ENCODE measurements around the gene EPHA4.

DNA sequence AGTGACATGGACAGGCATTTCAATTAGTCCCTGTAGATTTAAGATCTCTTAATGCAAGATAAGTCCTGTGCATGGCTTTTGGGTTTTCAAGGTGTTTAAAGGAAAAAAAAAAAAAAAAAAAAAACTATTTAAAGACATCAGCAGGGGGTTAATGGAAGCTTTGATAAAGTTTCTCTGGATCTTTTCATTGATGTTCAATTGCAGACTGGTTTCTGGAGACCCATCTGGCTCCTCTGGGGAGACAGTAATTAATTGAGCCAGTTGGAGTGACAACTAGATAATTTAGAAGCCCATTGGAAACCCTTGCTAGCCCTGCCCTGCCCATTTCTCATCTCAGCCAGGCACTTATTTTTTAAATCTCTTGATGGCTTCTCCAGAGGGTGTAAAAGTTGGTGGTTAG is 98.7 kb downstream of the EPHA4 start:
- TF ChIP-seq, protein P1, sequence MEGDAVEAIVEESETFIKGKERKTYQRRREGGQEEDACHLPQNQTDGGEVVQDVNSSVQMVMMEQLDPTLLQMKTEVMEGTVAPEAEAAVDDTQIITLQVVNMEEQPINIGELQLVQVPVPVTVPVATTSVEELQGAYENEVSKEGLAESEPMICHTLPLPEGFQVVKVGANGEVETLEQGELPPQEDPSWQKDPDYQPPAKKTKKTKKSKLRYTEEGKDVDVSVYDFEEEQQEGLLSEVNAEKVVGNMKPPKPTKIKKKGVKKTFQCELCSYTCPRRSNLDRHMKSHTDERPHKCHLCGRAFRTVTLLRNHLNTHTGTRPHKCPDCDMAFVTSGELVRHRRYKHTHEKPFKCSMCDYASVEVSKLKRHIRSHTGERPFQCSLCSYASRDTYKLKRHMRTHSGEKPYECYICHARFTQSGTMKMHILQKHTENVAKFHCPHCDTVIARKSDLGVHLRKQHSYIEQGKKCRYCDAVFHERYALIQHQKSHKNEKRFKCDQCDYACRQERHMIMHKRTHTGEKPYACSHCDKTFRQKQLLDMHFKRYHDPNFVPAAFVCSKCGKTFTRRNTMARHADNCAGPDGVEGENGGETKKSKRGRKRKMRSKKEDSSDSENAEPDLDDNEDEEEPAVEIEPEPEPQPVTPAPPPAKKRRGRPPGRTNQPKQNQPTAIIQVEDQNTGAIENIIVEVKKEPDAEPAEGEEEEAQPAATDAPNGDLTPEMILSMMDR (conservative IDR thresholded peaks at IDR 0.05; ENCODE audit: low read length), result no peak
- TF ChIP-seq EZH2phosphoT487 (IDR thresholded peaks at IDR 0.05; ENCODE audit: borderline replicate concordance, low read depth, low read length), result no peak
